Measurements from ENCODE around the gene ZC3H18.

DNA sequence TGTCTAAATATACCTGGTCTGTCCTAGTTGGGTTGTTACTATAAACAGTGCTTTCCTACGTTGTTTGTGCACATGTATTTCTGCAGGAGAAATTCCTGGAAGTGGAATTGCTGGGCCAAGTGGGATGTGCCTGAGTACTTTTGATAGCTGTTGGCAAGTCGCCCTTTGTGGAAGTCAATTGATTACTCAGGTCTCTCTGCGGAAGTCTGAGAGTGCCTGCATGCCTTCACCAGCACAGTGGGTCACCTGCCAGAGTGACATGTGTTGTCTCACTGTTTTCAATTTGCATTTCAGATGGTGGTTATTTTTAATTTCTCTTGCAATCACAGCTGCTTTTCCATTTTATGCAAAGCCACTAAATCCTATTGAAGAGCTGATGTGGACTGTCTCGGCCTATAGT lies 94.9 kb downstream of the ZC3H18 start:
- no peak for TF ChIP-seq EZH2phosphoT487 (IDR thresholded peaks at IDR 0.05; ENCODE audit: low read depth, severe bottlenecking, unreplicated experiment)
- TF ChIP-seq, protein P1, sequence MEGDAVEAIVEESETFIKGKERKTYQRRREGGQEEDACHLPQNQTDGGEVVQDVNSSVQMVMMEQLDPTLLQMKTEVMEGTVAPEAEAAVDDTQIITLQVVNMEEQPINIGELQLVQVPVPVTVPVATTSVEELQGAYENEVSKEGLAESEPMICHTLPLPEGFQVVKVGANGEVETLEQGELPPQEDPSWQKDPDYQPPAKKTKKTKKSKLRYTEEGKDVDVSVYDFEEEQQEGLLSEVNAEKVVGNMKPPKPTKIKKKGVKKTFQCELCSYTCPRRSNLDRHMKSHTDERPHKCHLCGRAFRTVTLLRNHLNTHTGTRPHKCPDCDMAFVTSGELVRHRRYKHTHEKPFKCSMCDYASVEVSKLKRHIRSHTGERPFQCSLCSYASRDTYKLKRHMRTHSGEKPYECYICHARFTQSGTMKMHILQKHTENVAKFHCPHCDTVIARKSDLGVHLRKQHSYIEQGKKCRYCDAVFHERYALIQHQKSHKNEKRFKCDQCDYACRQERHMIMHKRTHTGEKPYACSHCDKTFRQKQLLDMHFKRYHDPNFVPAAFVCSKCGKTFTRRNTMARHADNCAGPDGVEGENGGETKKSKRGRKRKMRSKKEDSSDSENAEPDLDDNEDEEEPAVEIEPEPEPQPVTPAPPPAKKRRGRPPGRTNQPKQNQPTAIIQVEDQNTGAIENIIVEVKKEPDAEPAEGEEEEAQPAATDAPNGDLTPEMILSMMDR (IDR thresholded peaks at IDR 0.05; ENCODE audit: poor library complexity): no peak
- TF ChIP-seq EZH2 (IDR thresholded peaks at IDR 0.05; ENCODE audit: borderline replicate concordance): no peak
